Fibroblast of peridontal ligament (primary cell): Measurements from ENCODE around the gene NAGK.

ENCODE experiments used
- DNase-seq: peaks from one replicate; pipeline ENCODE4 v3.0.0-alpha.2; 2010; ENCODE audit errors: extremely low read depth

Gene NAGK

DNA sequence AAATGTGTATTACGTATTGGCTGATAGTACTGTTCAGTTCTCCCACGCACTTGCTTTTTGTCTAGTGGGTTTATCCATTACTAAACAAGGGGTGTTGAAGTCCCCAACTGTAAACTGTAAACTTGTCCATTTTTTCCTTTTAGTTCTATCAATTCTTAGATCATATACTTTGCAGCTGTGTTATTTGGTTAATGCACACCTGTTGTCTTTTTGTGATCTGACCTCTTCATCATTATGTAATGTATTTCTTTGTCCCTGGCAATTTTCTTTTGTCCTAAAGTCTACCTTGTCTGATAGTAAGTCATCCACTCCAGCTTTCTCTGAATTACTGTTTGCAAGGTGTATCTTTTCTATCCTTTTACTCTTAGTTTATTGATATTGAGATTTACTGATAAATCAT lies 39.6 kb downstream of the NAGK start:
- no peak for DNase-seq

GRCh38 chr2:71113843-71114242 lies 45.4 kb downstream of the NAGK start:
- DNase-seq: no peak

DNA sequence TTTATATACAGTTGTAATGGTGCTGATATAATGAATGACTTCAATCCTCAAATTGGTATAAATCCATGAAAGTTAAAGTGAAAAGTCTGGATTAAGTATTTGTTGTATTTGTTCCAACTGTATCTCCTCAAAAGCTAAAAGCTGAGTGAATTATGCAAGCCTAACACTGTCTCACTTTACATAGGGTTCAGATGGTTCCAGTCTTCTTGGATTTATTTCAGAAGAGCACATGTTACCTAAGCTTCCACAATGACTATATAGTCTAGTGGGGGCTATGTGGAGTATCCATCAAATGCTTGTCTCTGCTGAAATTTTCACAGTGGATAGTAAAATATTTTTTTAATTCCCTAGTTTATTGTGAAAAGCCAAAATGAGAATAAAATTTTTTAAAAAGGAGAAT lies 48.6 kb downstream of the NAGK start:
- no peak for DNase-seq

- no peak for DNase-seq
Measured at GRCh38 chr2:71120195-71120594, 51.7 kb downstream of the NAGK start.

DNA sequence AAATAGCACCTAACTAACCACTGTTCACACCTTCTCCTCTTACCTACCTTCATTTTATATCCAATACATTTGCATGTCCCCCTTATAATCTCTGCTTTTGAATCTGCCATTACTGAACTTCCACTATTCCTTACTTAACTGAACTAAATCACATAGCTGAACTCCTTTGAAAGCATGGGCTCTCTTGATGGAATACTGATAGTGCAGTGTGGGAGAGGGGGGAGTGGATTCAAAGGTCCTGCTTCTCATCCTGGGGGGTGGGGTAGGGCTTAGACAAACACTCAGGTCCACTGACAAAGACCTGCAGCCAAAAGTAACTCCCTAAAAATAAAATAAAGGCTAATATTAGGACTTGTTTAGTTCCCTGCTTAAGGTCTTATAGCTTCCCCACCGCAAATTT lies 53.0 kb downstream of the NAGK start:
- DNase-seq: no peak

DNA sequence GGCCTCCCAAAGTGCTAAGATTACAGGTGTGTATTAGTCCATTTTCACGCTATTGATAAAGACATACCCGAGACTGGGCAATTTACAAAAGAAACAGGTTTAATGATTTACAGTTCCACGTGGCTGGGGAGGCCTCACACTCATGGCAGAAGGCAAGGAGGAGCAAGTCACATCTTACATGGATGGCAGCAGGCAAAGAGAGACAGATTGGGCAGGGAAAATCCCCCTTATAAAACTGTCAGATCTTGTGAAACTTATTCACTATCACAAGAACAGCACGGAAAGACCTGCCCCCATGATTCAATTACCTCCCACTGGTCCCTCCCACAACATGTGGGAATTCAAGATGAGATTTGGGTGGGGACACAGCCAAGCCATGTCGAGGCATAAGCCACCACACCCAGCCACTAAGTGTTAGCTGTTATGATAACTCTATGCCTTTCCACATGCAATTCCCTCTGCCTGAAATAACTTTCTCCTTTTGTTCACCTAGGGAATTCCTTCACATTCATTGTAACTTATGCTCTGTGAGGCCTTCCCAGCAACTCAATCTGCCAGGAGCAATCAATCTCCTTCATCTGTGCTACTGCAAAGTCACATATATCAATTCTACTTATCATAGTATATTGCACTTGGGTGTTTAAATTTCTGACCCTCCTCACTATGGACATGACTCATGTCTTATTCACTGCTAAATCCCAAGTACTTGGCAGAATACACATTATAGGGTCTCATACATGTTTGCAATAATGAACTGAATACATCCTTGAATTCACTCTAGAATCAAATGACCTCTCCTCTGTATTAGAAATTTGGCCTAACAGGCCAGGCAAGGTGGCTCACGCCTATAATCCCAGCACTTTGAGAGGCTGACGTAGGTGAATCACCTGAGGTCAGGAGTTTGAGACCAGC lies 54.2 kb downstream of the NAGK start:
- no peak for DNase-seq

DNA sequence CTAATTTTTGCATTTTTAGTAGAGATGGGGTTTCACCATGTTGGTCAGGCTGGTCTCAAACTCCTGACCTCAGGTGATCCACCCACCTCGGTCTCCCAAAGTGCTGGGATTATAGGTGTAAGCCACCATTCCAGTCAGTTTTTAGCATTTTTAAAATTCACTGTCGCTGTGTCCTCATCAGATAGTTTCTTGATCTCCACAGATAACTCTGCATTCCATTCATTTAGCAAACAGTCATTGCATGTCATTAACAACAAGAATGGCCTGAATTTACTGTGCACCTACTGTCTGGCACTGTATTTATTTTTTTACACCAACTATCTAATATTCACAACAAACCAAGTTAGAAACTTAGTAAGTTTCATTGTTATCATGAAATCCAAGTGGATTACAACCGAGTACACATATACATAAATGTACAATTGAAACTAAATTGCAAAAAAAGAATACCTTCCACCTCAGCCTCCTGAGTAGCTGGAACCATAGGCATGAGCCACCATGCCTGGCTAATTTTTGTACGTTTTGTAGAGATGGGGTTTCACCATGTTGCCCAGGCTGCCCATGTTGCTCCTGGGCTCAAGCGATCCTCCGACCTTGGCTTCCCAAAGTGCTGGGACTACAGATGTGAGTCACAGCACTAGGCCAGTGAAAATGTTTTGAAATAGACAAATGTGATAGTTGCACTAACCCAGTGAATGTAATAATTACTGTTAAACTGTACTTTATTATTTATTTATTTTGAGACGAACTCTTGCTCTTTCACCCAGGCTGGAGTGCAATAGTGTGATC lies 57.3 kb downstream of the NAGK start:
- DNase-seq: no peak

DNA sequence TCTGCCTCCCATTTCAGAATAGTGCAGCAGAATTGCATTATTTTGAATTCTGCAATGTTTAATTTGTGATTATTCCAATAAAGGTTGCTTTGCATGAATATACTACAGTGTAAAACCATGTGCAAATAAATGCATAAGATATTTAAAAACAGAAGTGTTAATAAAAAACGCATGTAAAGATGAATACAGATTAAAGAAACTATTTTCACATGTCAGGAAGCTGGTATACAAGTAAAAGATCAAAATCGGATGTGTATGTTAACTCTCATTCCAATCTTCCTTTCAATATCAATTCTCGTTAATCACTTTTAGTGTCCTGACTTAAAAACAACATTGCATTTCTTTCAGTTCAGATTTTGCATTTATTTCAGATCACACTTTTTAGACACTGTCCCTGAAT lies 58.5 kb downstream of the NAGK start:
- DNase-seq: no peak
